GM12878 (cell line): ENCODE data around the gene PELI2. TPM values are rescaled to one million over a fixed set of nuclear protein-coding genes. Genes with fewer than 3 reads are reported as not detected.

Experiments used
- ATAC-seq: fragments of 200-7000 bp; cut with Tn5 transposase; 3 replicates; pipeline ENCODE4 v1.9.1; 2020; ENCODE audit warnings: mild to moderate bottlenecking, moderate library complexity
- BruUV-seq: library from RNA; stranded (reverse); fragments of 400-500 nt; replicated peaks from 2 replicates; lab custom pipeline; 2021; lab: Mats Ljungman, UMichigan
- CTCF ChIA-PET: fragments of 300-600 bp; sonication (Branson Sonifier 250); formaldehyde crosslinking; extraction: SDS; loops from one replicate; lab custom pipeline; 2021; ENCODE audit warnings: inconsistent platforms; lab: Yijun Ruan, JAX
- POLR2A ChIA-PET: fragments of 350-600 bp; formaldehyde crosslinking; extraction: SDS; loops from one replicate; lab custom pipeline; 2021; ENCODE audit warnings: inconsistent platforms; lab: Charles Lee
- RAD21 ChIA-PET: fragments of 300-600 bp; sonication (Branson Sonifier 250); formaldehyde crosslinking; loops from one replicate; lab custom pipeline; 2023; ENCODE audit warnings: antibody characterized with exemption; ENCODE audit not compliant: unreplicated experiment; lab: Charles Lee
- SMC1A ChIA-PET: fragments of 300-600 bp; sonication (Branson Sonifier 250); formaldehyde crosslinking; loops from one replicate; lab custom pipeline; 2023; ENCODE audit not compliant: unreplicated experiment, uncharacterized antibody; lab: Charles Lee
- DNase-seq: peaks from one replicate; pipeline ENCODE4 v3.0.0-alpha.2; 2011; ENCODE audit warnings: low read depth, low spot score
- FAIRE-seq: peaks from 3 replicates; lab custom pipeline; 2011; peaks lifted over from hg19 to GRCh38; lab: Jason Lieb, UNC
- H2AFZ ChIP-seq: 2 replicates; pipeline ENCODE4 v1.6.0; 2011; ENCODE audit warnings: low read depth, low read length, control low read depth; ENCODE audit not compliant: control insufficient read depth
- H3K27ac ChIP-seq: 2 replicates; pipeline ENCODE4 v1.5.1; 2011; ENCODE audit warnings: control low read depth; ENCODE audit not compliant: control insufficient read depth, insufficient read depth
- H3K27me3 ChIP-seq, 2 experiments: replicated peaks in 1 of 2; 2 replicates each; pipeline versions ENCODE4 v1.6.0 to v1.6.1; 2011; ENCODE audit warnings: low read length in 1 of 2; ENCODE audit not compliant: control insufficient read depth in 2 of 2, insufficient read depth in 2 of 2
- H3K36me3 ChIP-seq, 2 experiments: 2 replicates each; pipeline ENCODE4 v1.5.1; 2011; ENCODE audit warnings: low read length in 1 of 2; ENCODE audit not compliant: control insufficient read depth in 2 of 2, insufficient read depth in 2 of 2
- H3K4me1 ChIP-seq: 2 replicates; pipeline ENCODE4 v1.6.1; 2011; ENCODE audit warnings: mild to moderate bottlenecking, low read length, moderate library complexity, mixed read lengths; ENCODE audit not compliant: control insufficient read depth, insufficient read depth
- H3K4me2 ChIP-seq: 2 replicates; pipeline ENCODE4 v1.6.0; 2011; ENCODE audit warnings: control low read depth; ENCODE audit not compliant: control insufficient read depth, insufficient read depth
- H3K4me3 ChIP-seq: fragments of 200-600 bp; sonication (generic); 2 replicates; pipeline ENCODE4 v1.5.1; 2016
- H3K79me2 ChIP-seq: 2 replicates; pipeline ENCODE4 v1.6.0; 2011; ENCODE audit warnings: low read length; ENCODE audit not compliant: control insufficient read depth, insufficient read depth
- H3K9ac ChIP-seq: 2 replicates; pipeline ENCODE4 v1.8.0; 2011; ENCODE audit warnings: low read length, control low read depth, mixed read lengths; ENCODE audit not compliant: control insufficient read depth, insufficient read depth
- H3K9me3 ChIP-seq: replicated peaks from 3 replicates; pipeline ENCODE4 v1.5.1; 2011; ENCODE audit warnings: mild to moderate bottlenecking, low read length; ENCODE audit not compliant: control insufficient read depth, insufficient read depth
- H4K20me1 ChIP-seq: 2 replicates; pipeline ENCODE4 v1.6.0; 2011; ENCODE audit not compliant: control insufficient read depth, insufficient read depth
- BMI1 ChIP-seq: fragments of 450-650 bp; IDR thresholded peaks from 2 replicates; pipeline ENCODE4 v1.6.1; 2016; ENCODE audit warnings: mild to moderate bottlenecking, moderate library complexity, borderline replicate concordance
- RAD21 ChIP-seq: IDR thresholded peaks from 2 replicates; pipeline ENCODE4 v1.6.1; 2011; ENCODE audit warnings: mild to moderate bottlenecking, low read depth, low read length, moderate library complexity; ENCODE audit not compliant: insufficient read depth
- WGBS: methylation state at CpG from one replicate; pipeline ENCODE4 v1.1.6; 2016; ENCODE audit warnings: low lambda C conversion rate; ENCODE audit not compliant: insufficient replicate concordance, insufficient coverage; ENCODE audit errors: missing lambda C conversion rate; 5-methylcytosine and 5-hydroxymethylcytosine counted together
- in situ Hi-C: fragments of 300-500 bp; cut with MboI; formaldehyde crosslinking; loops from 9 replicates; pipeline ENCODE4 v1.14.3; 2018; ENCODE audit warnings: mixed read lengths
- intact Hi-C: fragments of 100-400 bp; cut with micrococcal nuclease; formaldehyde crosslinking; loops from one replicate; pipeline ENCODE4 v1.14.2; 2022; ENCODE audit not compliant: unreplicated experiment
- polyA plus RNA-seq, 11 experiments: library from polyadenylated mRNA; depleted of rRNA in 4 of 11; unstranded in 6 of 11; stranded (reverse) in 5 of 11; fragments of >200 nt; fragmentation: Nextera tagmentation in 4 of 11; fragmentation: Illumina TruSeq in 1 of 11; extraction: Ambion mirVana in 4 of 11; extraction: Trizol in 1 of 11; gene quantifications; 1 replicate in 1 of 11; 2 replicates in 10 of 11; pipeline versions ENCODE4 v1.2.1 to v1.2.3, GENCODE V29; 2011 to 2016; ENCODE audit warnings: inconsistent platforms in 2 of 11, missing spikeins in 2 of 11, low read depth in 1 of 11
- total RNA-seq, 4 experiments: library from RNA; depleted of rRNA in 3 of 4; stranded (reverse); fragments of >200 nt in 3 of 4; fragmentation: Illumina TruSeq in 1 of 4; extraction: Trizol in 1 of 4; gene quantifications; 2 replicates each; pipeline versions ENCODE4 v1.2.1 to v1.2.3, GENCODE V29; 2013 to 2021
- TF ChIP-seq, protein P1 (sequence below): fragments of 450-650 bp; IDR thresholded peaks from 2 replicates; pipeline ENCODE4 v1.6.1; 2017; ENCODE audit warnings: mild to moderate bottlenecking, low read depth, inconsistent platforms; ENCODE audit not compliant: poor library complexity, severe bottlenecking
- TF ChIP-seq, protein P2 (sequence below): IDR thresholded peaks from 2 replicates; pipeline ENCODE4 v1.6.1; 2012; ENCODE audit warnings: low read depth, low read length, improper control_type of control experiment

PELI2 gene
- total and polyA plus RNA-seq, 10 of the 15 experiments (the other 5 are each of a cell fraction or from before 2014, with no cell fraction given), result under 0.01 to 0.10 (median 0.01) TPM; not detected in 3

DNA sequence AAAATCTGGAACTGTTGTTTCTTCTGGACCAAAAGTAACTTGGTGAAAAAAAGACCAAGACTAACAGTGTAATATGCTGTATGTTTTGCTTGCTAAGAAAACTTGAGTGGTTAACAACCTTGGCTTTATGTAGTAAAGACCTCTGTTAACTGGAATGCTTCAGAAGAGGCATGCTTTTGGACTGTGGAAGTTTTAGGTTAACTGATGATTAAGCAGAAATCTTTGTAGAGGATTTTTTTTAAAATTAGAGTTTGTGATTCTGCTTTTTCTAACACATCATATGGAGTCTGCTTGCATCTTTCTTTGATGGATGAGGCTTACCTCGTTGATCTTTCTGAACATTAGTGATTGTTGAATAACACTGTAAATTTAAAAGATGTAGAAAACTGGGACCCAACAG, 17.5 kb downstream of the PELI2 start:
- TF ChIP-seq, protein P1, sequence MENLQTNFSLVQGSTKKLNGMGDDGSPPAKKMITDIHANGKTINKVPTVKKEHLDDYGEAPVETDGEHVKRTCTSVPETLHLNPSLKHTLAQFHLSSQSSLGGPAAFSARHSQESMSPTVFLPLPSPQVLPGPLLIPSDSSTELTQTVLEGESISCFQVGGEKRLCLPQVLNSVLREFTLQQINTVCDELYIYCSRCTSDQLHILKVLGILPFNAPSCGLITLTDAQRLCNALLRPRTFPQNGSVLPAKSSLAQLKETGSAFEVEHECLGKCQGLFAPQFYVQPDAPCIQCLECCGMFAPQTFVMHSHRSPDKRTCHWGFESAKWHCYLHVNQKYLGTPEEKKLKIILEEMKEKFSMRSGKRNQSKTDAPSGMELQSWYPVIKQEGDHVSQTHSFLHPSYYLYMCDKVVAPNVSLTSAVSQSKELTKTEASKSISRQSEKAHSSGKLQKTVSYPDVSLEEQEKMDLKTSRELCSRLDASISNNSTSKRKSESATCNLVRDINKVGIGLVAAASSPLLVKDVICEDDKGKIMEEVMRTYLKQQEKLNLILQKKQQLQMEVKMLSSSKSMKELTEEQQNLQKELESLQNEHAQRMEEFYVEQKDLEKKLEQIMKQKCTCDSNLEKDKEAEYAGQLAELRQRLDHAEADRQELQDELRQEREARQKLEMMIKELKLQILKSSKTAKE, result no peak
- no peak for TF ChIP-seq RAD21
- TF ChIP-seq, protein P2, sequence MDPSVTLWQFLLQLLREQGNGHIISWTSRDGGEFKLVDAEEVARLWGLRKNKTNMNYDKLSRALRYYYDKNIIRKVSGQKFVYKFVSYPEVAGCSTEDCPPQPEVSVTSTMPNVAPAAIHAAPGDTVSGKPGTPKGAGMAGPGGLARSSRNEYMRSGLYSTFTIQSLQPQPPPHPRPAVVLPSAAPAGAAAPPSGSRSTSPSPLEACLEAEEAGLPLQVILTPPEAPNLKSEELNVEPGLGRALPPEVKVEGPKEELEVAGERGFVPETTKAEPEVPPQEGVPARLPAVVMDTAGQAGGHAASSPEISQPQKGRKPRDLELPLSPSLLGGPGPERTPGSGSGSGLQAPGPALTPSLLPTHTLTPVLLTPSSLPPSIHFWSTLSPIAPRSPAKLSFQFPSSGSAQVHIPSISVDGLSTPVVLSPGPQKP, result no peak
- TF ChIP-seq BMI1, result no peak
- FAIRE-seq (no peak), DNase-seq (no peak), ATAC-seq (no peak)
- BruUV-seq, result no TSS peak
- no peak overlapping the region for H2AFZ ChIP-seq
- 0% methylated on average over 1 of the region's 1 CpG for WGBS
- in situ Hi-C loops, result no loop called here
- no peak overlapping the region for H3K4me3 ChIP-seq
- ChIA-PET RAD21 (no interaction called here), SMC1A (interaction anchor here (0.6 kb wide), 1 partner anchor 35 kb away, joined by 3 read pairs; no protein-coding TSS in a partner anchor), CTCF (no interaction called here), POLR2A (no interaction called here)
- H3K79me2 ChIP-seq, result no peaks in the 10 kb centered on the region
- H3K27ac ChIP-seq, result no peak overlapping the region
- no peak overlapping the region for H3K9ac ChIP-seq
- no peaks in the 10 kb centered on the region for H4K20me1 ChIP-seq
- no peaks in the 10 kb centered on the region for H3K9me3 ChIP-seq
- no peak overlapping the region for H3K4me2 ChIP-seq
- no peaks in the 10 kb centered on the region; a peak in 2 of 4 replicates for H3K27me3 ChIP-seq
- no peaks in the 10 kb centered on the region for H3K4me1 ChIP-seq
- intact Hi-C loops, result no loop called here
- H3K36me3 ChIP-seq, result no peaks in the 10 kb centered on the region
